C4-2B (cell line): Measurements from ENCODE around the gene PDE4B.

ENCODE experiments used
- ZFX ChIP-seq: fragments of 450-650 bp; IDR thresholded peaks from 2 replicates; pipeline ENCODE4 v1.6.1; 2017
- TF ChIP-seq, protein P1 (sequence below): fragments of 450-650 bp; conservative IDR thresholded peaks from 2 replicates; pipeline ENCODE4 v1.5.1; 2017; ENCODE audit warnings: mild to moderate bottlenecking

DNA sequence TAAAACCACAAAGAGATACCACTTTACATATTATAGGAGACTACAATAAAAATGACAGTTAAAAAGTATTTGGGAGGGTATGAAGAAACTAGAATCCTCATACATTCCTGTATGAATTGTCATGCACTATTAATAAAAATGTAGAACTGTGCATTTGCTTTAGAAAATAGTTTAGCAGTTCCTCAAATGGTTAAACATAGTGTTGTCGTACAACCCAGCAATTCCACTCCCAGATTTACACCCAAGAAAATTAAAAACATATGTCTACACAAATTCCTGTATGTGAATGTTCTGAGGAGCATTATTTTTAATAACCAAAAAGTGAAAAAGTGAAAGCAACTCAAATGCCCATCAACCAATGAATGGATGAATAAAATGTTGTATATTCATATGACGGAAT lies 23.1 kb upstream of the PDE4B start:
- TF ChIP-seq, protein P1, sequence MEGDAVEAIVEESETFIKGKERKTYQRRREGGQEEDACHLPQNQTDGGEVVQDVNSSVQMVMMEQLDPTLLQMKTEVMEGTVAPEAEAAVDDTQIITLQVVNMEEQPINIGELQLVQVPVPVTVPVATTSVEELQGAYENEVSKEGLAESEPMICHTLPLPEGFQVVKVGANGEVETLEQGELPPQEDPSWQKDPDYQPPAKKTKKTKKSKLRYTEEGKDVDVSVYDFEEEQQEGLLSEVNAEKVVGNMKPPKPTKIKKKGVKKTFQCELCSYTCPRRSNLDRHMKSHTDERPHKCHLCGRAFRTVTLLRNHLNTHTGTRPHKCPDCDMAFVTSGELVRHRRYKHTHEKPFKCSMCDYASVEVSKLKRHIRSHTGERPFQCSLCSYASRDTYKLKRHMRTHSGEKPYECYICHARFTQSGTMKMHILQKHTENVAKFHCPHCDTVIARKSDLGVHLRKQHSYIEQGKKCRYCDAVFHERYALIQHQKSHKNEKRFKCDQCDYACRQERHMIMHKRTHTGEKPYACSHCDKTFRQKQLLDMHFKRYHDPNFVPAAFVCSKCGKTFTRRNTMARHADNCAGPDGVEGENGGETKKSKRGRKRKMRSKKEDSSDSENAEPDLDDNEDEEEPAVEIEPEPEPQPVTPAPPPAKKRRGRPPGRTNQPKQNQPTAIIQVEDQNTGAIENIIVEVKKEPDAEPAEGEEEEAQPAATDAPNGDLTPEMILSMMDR = no peak
- TF ChIP-seq ZFX = no peak
